H9 (cell line): ENCODE data around the gene PRKD2. TPM values are rescaled to one million over a fixed set of nuclear protein-coding genes. Genes with fewer than 3 reads are reported as not detected.

Source experiments
- DNase-seq: peaks from one replicate; pipeline ENCODE4 v3.0.0-alpha.2; 2017
- H2AFZ ChIP-seq: one replicate; pipeline ENCODE4 v1.6.1; 2013; ENCODE audit warnings: mild to moderate bottlenecking, low read length, control low read depth, moderate library complexity
- H2AK5ac ChIP-seq: 2 replicates; pipeline ENCODE4 v1.6.1; 2013; ENCODE audit warnings: low read length, control low read depth, mixed read lengths; ENCODE audit not compliant: insufficient read length
- H2BK120ac ChIP-seq: one replicate; pipeline ENCODE4 v1.6.1; 2013; ENCODE audit warnings: low read depth, mild to moderate bottlenecking, low read length, control low read depth, inconsistent platforms; ENCODE audit not compliant: poor library complexity, severe bottlenecking
- H2BK12ac ChIP-seq: 2 replicates; pipeline ENCODE4 v1.6.1; 2013; ENCODE audit warnings: low read length, control low read depth, mixed read lengths, low read depth; ENCODE audit not compliant: insufficient read length
- H2BK15ac ChIP-seq: 2 replicates; pipeline ENCODE4 v1.6.1; 2013; ENCODE audit warnings: low read depth, low read length, control low read depth
- H2BK20ac ChIP-seq: one replicate; pipeline ENCODE4 v1.6.1; 2013; ENCODE audit warnings: low read depth, mild to moderate bottlenecking, low read length, control low read depth, inconsistent platforms; ENCODE audit not compliant: poor library complexity, severe bottlenecking
- H2BK5ac ChIP-seq: 2 replicates; pipeline ENCODE4 v1.6.1; 2013; ENCODE audit warnings: low read length, control low read depth, mixed read lengths; ENCODE audit not compliant: insufficient read length
- H3K14ac ChIP-seq: 2 replicates; pipeline ENCODE4 v1.6.1; 2013; ENCODE audit warnings: low read length, control low read depth; ENCODE audit not compliant: insufficient read depth
- H3K18ac ChIP-seq: 2 replicates; pipeline ENCODE4 v1.6.1; 2013; ENCODE audit warnings: low read depth, mild to moderate bottlenecking, mixed read lengths, low read length, control low read depth; ENCODE audit not compliant: insufficient read length
- H3K23ac ChIP-seq: 2 replicates; pipeline ENCODE4 v1.6.1; 2013; ENCODE audit warnings: low read length, control low read depth, mixed read lengths, low read depth; ENCODE audit not compliant: insufficient read length
- H3K23me2 ChIP-seq: 2 replicates; pipeline ENCODE4 v1.6.1; 2013; ENCODE audit warnings: low read depth, mild to moderate bottlenecking, mixed read lengths, low read length, control low read depth; ENCODE audit not compliant: insufficient read length, poor library complexity, severe bottlenecking
- H3K27ac ChIP-seq: 2 replicates; pipeline ENCODE4 v1.5.1; 2013; ENCODE audit warnings: low read length, control low read depth, mixed read lengths, low read depth; ENCODE audit not compliant: insufficient read length
- H3K27me3 ChIP-seq: 2 replicates; pipeline ENCODE4 v1.6.1; 2013; ENCODE audit warnings: low read length, control low read depth, inconsistent platforms; ENCODE audit not compliant: insufficient read depth
- H3K4ac ChIP-seq: 2 replicates; pipeline ENCODE4 v1.6.1; 2013; ENCODE audit warnings: low read depth, mild to moderate bottlenecking, control low read depth, inconsistent platforms, low read length, moderate library complexity
- H3K4me1 ChIP-seq: 2 replicates; pipeline ENCODE4 v1.6.1; 2013; ENCODE audit warnings: low read length, control low read depth, inconsistent platforms; ENCODE audit not compliant: insufficient read depth
- H3K4me2 ChIP-seq: 2 replicates; pipeline ENCODE4 v1.6.1; 2013; ENCODE audit warnings: low read length, control low read depth, mixed read lengths; ENCODE audit not compliant: insufficient read length, insufficient read depth
- H3K56ac ChIP-seq: 2 replicates; pipeline ENCODE4 v1.6.1; 2013; ENCODE audit warnings: low read depth, mild to moderate bottlenecking, mixed read lengths, low read length, control low read depth; ENCODE audit not compliant: insufficient read length
- H3K79me1 ChIP-seq: 2 replicates; pipeline ENCODE4 v1.6.1; 2013; ENCODE audit warnings: low read depth, mild to moderate bottlenecking, moderate library complexity, low read length, control low read depth, inconsistent platforms; ENCODE audit not compliant: insufficient read depth, poor library complexity, severe bottlenecking
- H3K79me2 ChIP-seq: 2 replicates; pipeline ENCODE4 v1.6.1; 2013; ENCODE audit warnings: low read length, control low read depth, inconsistent platforms; ENCODE audit not compliant: insufficient read depth
- H3K9ac ChIP-seq: 2 replicates; pipeline ENCODE4 v1.6.1; 2013; ENCODE audit warnings: low read length, control low read depth, mixed read lengths; ENCODE audit not compliant: insufficient read length; ENCODE audit errors: extremely low read depth
- H3K9me3 ChIP-seq: one replicate; pipeline ENCODE4 v1.6.1; 2013; ENCODE audit warnings: low read depth, low read length, inconsistent platforms; ENCODE audit not compliant: control insufficient read depth
- H3T11ph ChIP-seq: one replicate; pipeline ENCODE4 v1.6.1; 2013; ENCODE audit warnings: mild to moderate bottlenecking, low read length, control low read depth, inconsistent platforms
- H4K20me1 ChIP-seq: one replicate; pipeline ENCODE4 v1.6.1; 2013; ENCODE audit not compliant: control insufficient read depth, insufficient read length, insufficient read depth
- H4K5ac ChIP-seq: 2 replicates; pipeline ENCODE4 v1.6.1; 2013; ENCODE audit warnings: low read depth, mild to moderate bottlenecking, mixed read lengths, low read length, control low read depth; ENCODE audit not compliant: insufficient read length
- H4K8ac ChIP-seq: replicated peaks from 2 replicates; pipeline ENCODE4 v1.6.1; 2013; ENCODE audit warnings: low read length, control low read depth, mixed read lengths, low read depth; ENCODE audit not compliant: insufficient read length
- H4K91ac ChIP-seq: 2 replicates; pipeline ENCODE4 v1.6.1; 2013; ENCODE audit warnings: low read depth, mild to moderate bottlenecking, moderate library complexity, mixed read lengths, low read length, control low read depth; ENCODE audit not compliant: insufficient read length
- H3K27ac Mint-ChIP-seq, 3 experiments: 2 replicates in 2 of 3; 3 replicates in 1 of 3; pipeline ENCODE4 v1.8.0; 2020 to 2021; ENCODE audit warnings: mixed read lengths in 3 of 3, mild to moderate bottlenecking in 1 of 3, moderate library complexity in 1 of 3
- H3K27me3 Mint-ChIP-seq: 2 replicates; pipeline ENCODE4 v1.8.0; 2021; ENCODE audit warnings: low read depth, mild to moderate bottlenecking, moderate library complexity, mixed read lengths
- H3K36me3 Mint-ChIP-seq, 3 experiments: 2 replicates in 2 of 3; 3 replicates in 1 of 3; pipeline ENCODE4 v1.8.0; 2020 to 2021; ENCODE audit warnings: low read depth in 3 of 3, mixed read lengths in 3 of 3; ENCODE audit not compliant: insufficient read depth in 1 of 3
- H3K4me1 Mint-ChIP-seq, 2 experiments: 2 replicates each; pipeline ENCODE4 v1.8.0; 2020; ENCODE audit warnings: mixed read lengths in 2 of 2
- H3K4me3 Mint-ChIP-seq, 2 experiments: 2 replicates in 1 of 2; 3 replicates in 1 of 2; pipeline ENCODE4 v1.8.0; 2020 to 2021; ENCODE audit warnings: mild to moderate bottlenecking in 2 of 2, mixed read lengths in 2 of 2, moderate library complexity in 1 of 2
- H3K9me3 Mint-ChIP-seq, 2 experiments: 2 replicates in 1 of 2; 3 replicates in 1 of 2; pipeline ENCODE4 v1.8.0; 2020; ENCODE audit warnings: mild to moderate bottlenecking in 2 of 2, mixed read lengths in 2 of 2, moderate library complexity in 1 of 2
- CTCF ChIP-seq: fragments of 200-600 bp; sonication (generic); conservative IDR thresholded peaks from 3 replicates; pipeline ENCODE4 v1.8.0; 2021; ENCODE audit warnings: antibody characterized with exemption, mild to moderate bottlenecking
- WGBS: extraction: QIAGEN DNeasy Blood & Tissue Kit; methylation state at CpG from one replicate; pipeline ENCODE4 v1.1.7; 2013; ENCODE audit warnings: missing lambda C conversion rate, low lambda C conversion rate, mixed read lengths; ENCODE audit not compliant: insufficient read length; ENCODE audit errors: extremely low coverage; 5-methylcytosine and 5-hydroxymethylcytosine counted together
- total RNA-seq: library from RNA; stranded (reverse); gene quantifications from 2 replicates; pipeline ENCODE4 v1.2.1, GENCODE V29; 2021

The PRKD2 gene
- total RNA-seq, 1 experiment from 2014 or later, result 60.7 TPM

GRCh38 chr19:46637224-46637623 lies 79.7 kb downstream of the PRKD2 start:
- Histone ChIP-seq H4K5ac (no peak overlapping the region), H4K8ac (no peak overlapping the region), H3K4ac (no peak overlapping the region), H3T11ph (no peak overlapping the region), H3K23ac (no peak overlapping the region), H3K56ac (no peak overlapping the region), H2AFZ (no peak overlapping the region), H2BK120ac (no peak overlapping the region), H3K27ac (no peak overlapping the region), H3K9ac (no peak overlapping the region), H3K9me3 (no peaks in the 10 kb centered on the region), H2BK12ac (no peak overlapping the region), H3K23me2 (peaks cover 19% of the 10 kb centered on the region), H3K4me1 (no peaks in the 10 kb centered on the region), H2BK20ac (no peak overlapping the region), H3K4me2 (no peak overlapping the region), H2AK5ac (no peak overlapping the region), H4K91ac (no peak overlapping the region), H3K79me2 (no peaks in the 10 kb centered on the region), H2BK5ac (no peak overlapping the region), H3K14ac (no peak overlapping the region), H2BK15ac (no peak overlapping the region), H4K20me1 (no peaks in the 10 kb centered on the region), H3K18ac (no peak overlapping the region), H3K79me1 (no peaks in the 10 kb centered on the region), H3K27me3 (peaks cover 26% of the 10 kb centered on the region)
- no peak overlapping the region for H3K4me3 Mint-ChIP-seq
- DNase-seq, result no peak
- H3K4me1 Mint-ChIP-seq, result peaks cover 12 to 15% of the 10 kb centered on the region in 2 experiments
- peaks cover 56% of the 10 kb centered on the region for H3K27me3 Mint-ChIP-seq
- H3K27ac Mint-ChIP-seq, result no peak overlapping the region
- no peaks in the 10 kb centered on the region for H3K36me3 Mint-ChIP-seq
- no peak for TF ChIP-seq CTCF
- H3K9me3 Mint-ChIP-seq, result no peaks in the 10 kb centered on the region
- no CpG with 5 or more reads among the region's 14 CpGs for WGBS
